ENCODE data around the gene TMEM247.

The TMEM247 gene

DNA sequence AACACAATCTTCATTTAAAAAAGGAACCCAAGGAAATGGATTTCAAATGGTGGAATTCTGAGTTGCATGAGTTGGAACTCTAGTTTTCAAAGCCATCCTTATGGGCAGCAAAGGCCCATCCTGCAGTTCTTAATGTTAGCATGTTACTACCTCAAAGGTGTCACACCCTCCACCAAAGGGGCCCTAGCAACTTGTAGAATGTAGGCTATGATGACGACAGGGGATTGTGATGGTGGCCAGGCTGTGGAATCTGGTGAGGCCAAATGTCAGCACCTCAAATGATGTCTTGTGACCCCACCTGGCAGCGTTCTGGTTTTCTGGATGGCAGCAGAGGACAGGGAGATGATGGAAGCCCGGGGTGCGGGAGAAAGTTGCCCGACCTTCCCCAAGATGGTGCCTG, at the start of gene TMEM247:
Gene TMEM247, plus strand, starts transcription at position 301 of the 400 bp plus-strand sequence.
- no peak for DNase-seq (ENCODE audit: low spot score)

DNA sequence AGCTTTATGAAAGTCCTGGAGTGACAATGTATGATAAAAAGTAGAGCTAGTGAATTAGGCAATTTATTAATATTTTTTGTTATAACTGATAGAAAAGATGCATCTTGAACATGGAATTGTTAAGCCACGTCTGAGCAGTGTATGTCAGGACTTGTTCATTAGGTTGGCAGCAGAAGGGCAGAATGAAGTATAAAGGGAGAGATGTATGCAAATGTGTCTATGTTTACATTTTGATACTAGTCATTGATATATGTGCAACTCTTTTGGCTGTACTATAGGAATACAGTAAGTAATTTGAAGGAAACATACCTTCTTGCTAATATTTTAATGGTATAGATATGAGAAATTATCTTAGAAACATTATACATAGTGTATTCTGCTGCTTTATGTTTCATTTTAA, 49.0 kb upstream of the TMEM247 start:
- DNase-seq (ENCODE audit: low spot score): no peak

DNA sequence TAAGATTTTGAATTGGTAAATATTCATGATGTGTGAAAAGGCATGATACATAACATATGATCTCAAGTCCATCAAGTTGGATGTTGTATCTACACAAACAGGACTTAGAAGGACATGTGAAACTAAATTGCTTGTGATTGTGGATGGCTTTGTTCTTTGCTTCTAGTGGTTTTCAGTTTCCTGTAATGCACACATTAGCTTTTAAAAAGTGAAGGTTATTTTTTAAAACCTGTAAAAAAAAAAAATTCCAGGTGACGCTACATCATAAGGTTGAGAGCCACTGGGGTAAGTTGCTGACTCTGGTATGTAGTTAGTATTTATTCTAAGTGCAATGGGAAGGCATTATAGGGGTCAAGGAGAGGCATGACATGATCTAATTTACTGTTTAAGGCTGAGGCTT, 48.4 kb upstream of the TMEM247 start:
- no peak for DNase-seq (ENCODE audit: low spot score)

DNA sequence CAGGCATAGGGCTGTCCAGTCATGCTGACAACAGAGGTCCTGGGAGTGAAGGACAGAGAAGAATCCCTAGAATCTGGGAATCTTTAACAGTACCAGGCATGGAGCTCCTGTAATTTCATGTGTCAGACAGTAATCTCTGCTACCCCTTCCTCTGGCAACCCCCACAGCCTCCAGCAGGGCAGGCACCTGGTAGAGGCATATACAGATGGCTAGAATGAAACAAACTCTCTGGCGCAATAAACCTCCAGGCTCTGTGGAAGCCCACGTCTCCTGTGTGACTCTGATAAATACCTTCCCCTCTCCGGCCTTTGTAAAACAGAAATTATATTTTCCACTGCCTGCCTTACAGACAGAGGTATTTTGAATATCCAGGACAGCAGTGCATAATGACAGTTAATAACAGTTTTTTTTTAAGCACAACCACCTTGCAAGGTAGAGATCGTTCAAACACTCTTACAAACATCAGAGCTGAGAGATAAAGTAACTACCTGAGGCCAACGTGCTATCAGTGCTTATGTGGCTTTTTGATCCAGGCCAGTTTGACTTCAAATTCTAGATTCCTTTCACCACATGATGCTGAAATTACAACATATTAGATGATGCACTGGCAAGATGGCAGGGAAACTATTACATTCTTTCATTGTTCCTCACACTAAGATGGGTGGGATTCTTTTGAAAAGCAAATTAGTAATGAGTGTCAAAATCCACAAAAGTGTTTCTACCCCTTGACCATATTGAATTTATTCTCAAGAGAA, 47.7 kb upstream of the TMEM247 start:
- DNase-seq (ENCODE audit: low spot score): no peak

GRCh38 chr2:46434851-46435273, 44.5 kb upstream of the TMEM247 start:
- peak; percentile 27 for DNase-seq (ENCODE audit: low spot score)

DNA sequence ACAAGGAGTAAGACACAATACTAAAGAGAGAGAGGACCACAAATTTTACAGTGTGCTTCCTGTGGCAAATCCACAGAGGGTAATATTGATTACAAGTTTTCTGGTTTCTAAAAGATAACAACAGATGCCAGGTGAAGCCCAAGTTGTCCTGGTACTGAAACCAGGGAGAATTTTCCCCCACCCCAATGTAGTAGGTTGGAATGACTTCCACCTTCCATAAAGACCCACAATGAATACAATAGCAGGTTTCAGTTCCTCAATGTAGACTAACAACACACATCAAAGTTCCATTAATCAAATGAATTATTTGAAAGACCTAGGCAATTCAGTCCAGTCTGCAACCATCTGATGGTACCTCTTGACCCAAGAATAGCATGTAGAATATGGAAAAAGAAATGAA, 44.0 kb upstream of the TMEM247 start:
- no peak for DNase-seq (ENCODE audit: low spot score)

DNA sequence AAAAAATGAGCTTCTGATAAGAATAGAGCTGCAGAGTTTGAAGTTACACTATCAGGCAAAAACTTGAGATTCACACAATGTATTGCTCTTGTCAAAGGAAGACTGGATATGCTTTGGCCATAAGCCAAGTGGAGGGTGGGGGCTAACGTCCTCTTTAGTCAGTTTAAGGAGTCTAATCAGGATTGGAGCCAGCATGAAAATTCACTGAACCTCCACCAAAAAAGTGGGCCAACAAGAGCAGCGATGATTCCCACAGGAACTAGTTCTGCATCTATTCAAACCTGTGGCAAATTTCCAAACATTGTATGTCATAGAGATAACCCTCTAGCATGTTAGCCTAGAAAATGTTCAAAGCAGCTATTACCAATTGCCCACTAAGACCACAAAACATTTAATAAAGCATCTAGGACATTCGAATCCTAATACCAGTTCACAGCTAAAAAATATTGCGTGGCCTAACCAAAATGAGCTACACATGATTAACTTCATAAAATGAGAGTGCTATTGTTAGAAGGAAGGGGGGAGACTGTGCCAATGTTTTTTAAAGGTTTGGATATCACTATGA, 43.5 kb upstream of the TMEM247 start:
- DNase-seq (ENCODE audit: low spot score): no peak

DNA sequence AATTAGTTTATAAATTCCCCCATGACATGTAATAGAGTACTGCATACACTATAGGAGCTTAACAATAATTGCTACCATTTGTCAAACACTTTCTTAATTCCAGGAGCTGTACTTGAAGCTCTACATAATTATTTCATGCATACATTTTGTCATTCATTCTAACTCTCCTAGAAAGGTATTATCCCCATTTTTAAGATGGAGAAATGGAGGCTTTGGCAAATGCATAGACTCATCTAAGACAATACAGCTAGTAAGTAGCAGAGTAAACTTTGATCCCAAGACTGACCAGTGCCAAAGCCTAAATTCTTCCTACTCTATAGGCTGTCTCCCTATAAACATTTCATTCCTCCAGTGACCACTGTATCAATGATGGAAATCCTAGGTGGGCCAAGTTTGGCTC, 42.6 kb upstream of the TMEM247 start:
- DNase-seq (ENCODE audit: low spot score): no peak

DNA sequence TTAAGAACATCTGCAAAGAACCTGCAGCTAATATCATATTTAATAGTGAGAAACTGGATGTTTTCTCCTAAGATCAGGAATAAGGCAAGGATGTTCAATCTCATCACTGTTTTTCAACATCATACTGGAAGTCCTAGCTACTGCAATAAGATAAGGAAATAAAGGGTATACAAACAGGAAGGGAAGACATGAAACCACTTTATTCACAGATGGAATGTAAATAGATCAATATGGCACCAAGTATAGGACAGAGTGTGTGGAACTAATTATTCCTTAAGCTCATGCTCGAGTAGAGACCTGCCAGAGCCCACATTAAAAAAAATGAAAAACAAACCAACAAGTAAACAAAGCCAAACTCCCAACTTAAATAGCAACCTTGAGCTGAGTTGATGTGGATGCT, 41.3 kb upstream of the TMEM247 start:
- DNase-seq (ENCODE audit: low spot score): no peak

DNA sequence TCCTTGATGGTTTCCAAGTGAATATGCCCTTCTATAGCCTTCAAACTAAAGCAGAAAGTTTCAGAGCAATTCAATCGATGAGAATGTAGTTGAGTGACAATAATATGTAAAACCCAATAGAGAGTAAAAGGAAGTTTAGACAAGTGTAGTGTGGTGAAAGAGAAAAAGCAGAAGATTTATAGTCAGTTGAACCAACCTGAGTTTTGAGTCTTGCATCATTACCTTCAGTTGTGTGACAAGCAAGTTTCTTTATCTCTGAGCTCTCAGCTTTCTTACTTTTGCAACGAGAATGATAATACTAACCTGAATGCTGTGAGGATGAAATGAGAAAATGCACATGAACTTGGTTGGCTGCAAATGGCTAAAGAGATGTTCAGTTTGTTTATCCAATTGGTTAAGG, 40.6 kb upstream of the TMEM247 start:
- no peak for DNase-seq (ENCODE audit: low spot score)

DNA sequence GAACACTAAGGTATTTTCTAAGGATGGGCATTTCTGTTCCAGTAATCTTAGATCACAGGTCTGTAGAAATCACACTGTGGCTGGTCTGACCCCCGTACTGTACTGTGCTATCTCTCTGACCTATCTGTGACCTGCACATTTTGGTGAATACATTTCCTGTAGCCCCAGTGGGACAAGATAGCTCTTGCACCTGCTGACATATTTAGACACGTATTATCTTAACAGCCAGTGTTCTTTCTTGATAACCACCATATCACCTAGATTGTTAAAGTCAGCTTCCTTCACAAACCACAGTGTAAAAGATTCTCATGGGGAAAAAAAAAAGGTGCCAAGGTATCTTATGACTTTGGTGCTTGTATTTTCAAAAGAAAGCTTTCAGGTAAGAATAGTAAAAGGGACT, 39.8 kb upstream of the TMEM247 start:
- no peak for DNase-seq (ENCODE audit: low spot score)

- no peak for DNase-seq (ENCODE audit: low spot score)
Observed at GRCh38 chr2:46441838-46442712, 37.3 kb upstream of the TMEM247 start.

GRCh38 chr2:46444732-46445131, 34.6 kb upstream of the TMEM247 start:
- DNase-seq (ENCODE audit: low spot score): no peak

GRCh38 chr2:46445556-46445955, 33.8 kb upstream of the TMEM247 start:
- no peak for DNase-seq (ENCODE audit: low spot score)

GRCh38 chr2:46446871-46447568, 32.3 kb upstream of the TMEM247 start:
- DNase-seq (ENCODE audit: low spot score): no peak

DNA sequence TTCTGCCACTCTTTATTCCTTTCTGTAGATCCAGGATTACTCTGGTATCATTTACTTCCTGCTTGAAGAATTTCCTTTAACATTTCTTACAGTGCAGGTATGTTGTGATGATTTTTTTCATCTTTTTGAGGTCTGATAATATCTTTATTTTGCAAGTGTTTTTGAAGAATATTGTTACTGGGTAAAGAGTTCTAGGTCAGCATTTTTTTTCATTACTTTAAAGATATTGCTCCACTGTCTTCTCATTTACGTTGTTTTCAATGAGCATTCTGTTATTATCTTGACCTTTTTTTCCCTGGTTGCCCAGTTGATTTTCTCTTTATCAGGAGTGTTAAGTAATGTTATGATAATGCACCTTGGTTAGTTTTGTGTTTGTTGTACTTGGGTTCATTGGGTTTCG, 31.7 kb upstream of the TMEM247 start:
- DNase-seq (ENCODE audit: low spot score): no peak

GRCh38 chr2:46448111-46448510, 31.3 kb upstream of the TMEM247 start:
- DNase-seq (ENCODE audit: low spot score): no peak

DNA sequence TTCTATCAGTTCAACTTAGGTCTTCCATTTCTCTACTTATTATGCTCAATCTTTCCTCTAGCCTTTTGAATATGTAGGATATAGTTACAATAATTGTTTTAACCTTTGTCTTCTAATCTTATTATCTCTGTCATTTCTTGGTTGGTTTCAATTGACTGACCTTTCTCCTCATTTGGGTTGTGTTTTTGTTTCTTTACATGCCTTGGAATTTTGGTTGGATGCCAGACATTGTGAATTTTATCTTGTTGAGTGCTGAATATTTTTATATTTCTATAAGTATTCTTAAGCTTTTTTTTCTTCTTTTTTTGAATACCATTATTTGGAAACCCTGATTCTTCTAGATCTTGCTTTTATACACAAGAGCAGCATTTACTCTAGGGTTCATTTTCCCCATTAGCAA, 30.7 kb upstream of the TMEM247 start:
- no peak for DNase-seq (ENCODE audit: low spot score)

- no peak for DNase-seq (ENCODE audit: low spot score)
Observed at GRCh38 chr2:46449700-46450099, 29.7 kb upstream of the TMEM247 start.

DNA sequence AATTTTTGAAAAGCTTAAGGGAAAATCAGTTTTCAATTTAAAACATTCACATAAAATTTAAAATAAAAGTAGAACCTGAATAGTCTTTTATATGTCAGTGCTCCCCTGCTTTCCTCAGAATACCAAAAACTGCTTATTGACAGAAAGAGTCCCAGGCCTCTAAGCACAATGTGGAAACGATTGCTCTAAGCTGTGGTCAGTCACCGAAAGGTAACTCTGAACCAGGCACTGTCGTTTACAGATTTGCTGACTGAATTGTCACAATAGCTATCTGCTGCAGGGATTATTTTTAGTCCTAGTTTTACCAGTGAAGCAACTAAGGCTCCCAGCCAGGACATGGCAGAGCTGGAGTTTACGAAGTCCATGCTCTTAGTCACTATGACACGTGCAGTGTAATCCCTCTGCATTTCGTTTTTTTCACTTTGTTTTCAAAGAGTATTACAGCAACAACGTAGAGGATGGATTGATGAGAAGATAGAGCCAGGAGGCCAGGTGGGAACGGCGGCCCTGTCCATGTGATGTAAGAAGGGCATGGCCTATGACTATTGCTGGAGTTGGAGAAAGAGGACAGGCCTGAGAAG, 28.1 kb upstream of the TMEM247 start:
- DNase-seq (ENCODE audit: low spot score): no peak

DNA sequence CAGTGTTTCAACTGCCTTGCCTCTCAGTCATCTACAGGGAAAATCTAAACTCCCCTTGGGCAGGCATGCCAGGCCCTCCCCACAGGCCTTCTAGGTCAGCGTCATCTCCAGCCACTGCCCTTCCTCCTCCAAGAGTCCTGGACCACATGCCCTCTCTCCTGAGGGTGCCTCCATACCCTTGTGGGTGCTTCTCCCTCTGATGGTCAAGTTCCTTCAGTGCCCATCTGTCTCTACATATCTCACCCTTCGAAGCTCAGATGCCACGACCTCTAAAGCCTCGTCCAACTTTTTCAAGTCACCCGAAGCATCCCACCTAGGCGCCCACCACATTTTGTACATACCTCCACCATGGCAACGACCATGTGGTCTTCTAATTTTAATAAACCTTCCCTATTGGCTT, 22.6 kb upstream of the TMEM247 start:
- no peak for DNase-seq (ENCODE audit: low spot score)

Data from iPS-NIHi11 (cell line).